ENCODE data around the gene DGKI.

Gene DGKI

GRCh38 chr7:137576481-137576880, 270.3 kb downstream of the DGKI start:
- H3K27ac ChIP-seq (ENCODE audit: low read depth, low read length) = no peak overlapping the region
- H3K4me3 ChIP-seq (ENCODE audit: low read length) = no peak overlapping the region
- H3K4me1 ChIP-seq (ENCODE audit: control insufficient read depth, low read length) = no peaks in the 10 kb centered on the region
- no peaks in the 10 kb centered on the region for H3K9me2 ChIP-seq (replicated peaks; ENCODE audit: control insufficient read depth, low read length)
- H3K9me3 ChIP-seq (ENCODE audit: control insufficient read depth, insufficient read depth, low read length) = no peaks in the 10 kb centered on the region
- no peaks in the 10 kb centered on the region for H3F3A ChIP-seq (ENCODE audit: control insufficient read depth, insufficient read depth)
- H4K20me1 ChIP-seq (ENCODE audit: control insufficient read depth, insufficient read depth, low read depth, low read length) = no peaks in the 10 kb centered on the region
- H3K27me3 ChIP-seq (ENCODE audit: control insufficient read depth, low read length) = no peaks in the 10 kb centered on the region
- no peaks in the 10 kb centered on the region for H3K79me2 ChIP-seq (ENCODE audit: control insufficient read depth, low read length)
- TF ChIP-seq CTCF (IDR thresholded peaks at IDR 0.05; ENCODE audit: low read depth, low read length, poor library complexity, severe bottlenecking) = no peak
- H3K4me2 ChIP-seq (ENCODE audit: low read length) = no peak overlapping the region
- no peaks in the 10 kb centered on the region for H3K36me3 ChIP-seq (ENCODE audit: control insufficient read depth, low read length)

GRCh38 chr7:137574812-137575211, 272.0 kb downstream of the DGKI start:
- H3F3A ChIP-seq (ENCODE audit: control insufficient read depth, insufficient read depth) = no peaks in the 10 kb centered on the region
- H4K20me1 ChIP-seq (ENCODE audit: control insufficient read depth, insufficient read depth, low read depth, low read length) = no peaks in the 10 kb centered on the region
- H3K27me3 ChIP-seq (ENCODE audit: control insufficient read depth, low read length) = no peaks in the 10 kb centered on the region
- no peak overlapping the region for H3K4me2 ChIP-seq (ENCODE audit: low read length)
- no peaks in the 10 kb centered on the region for H3K79me2 ChIP-seq (ENCODE audit: control insufficient read depth, low read length)
- H3K36me3 ChIP-seq (ENCODE audit: control insufficient read depth, low read length) = no peaks in the 10 kb centered on the region
- no peak overlapping the region for H3K4me3 ChIP-seq (ENCODE audit: low read length)
- TF ChIP-seq EZH2phosphoT487 (IDR thresholded peaks at IDR 0.05; ENCODE audit: borderline replicate concordance, low read length) = no peak
- H3K9me2 ChIP-seq (replicated peaks; ENCODE audit: control insufficient read depth, low read length) = no peaks in the 10 kb centered on the region
- no peaks in the 10 kb centered on the region for H3K9me3 ChIP-seq (ENCODE audit: control insufficient read depth, insufficient read depth, low read length)
- H3K27ac ChIP-seq (ENCODE audit: low read depth, low read length) = no peak overlapping the region
- no peaks in the 10 kb centered on the region for H3K4me1 ChIP-seq (ENCODE audit: control insufficient read depth, low read length)

- H3K79me2 ChIP-seq (ENCODE audit: control insufficient read depth, low read length) = no peaks in the 10 kb centered on the region
- H3K4me2 ChIP-seq (ENCODE audit: low read length) = no peak overlapping the region
- no peak overlapping the region for H3K27ac ChIP-seq (ENCODE audit: low read depth, low read length)
- no peaks in the 10 kb centered on the region for H4K20me1 ChIP-seq (ENCODE audit: control insufficient read depth, insufficient read depth, low read depth, low read length)
- no peaks in the 10 kb centered on the region for H3K36me3 ChIP-seq (ENCODE audit: control insufficient read depth, low read length)
- no peaks in the 10 kb centered on the region for H3K9me3 ChIP-seq (ENCODE audit: control insufficient read depth, insufficient read depth, low read length)
- no peaks in the 10 kb centered on the region for H3K9me2 ChIP-seq (replicated peaks; ENCODE audit: control insufficient read depth, low read length)
- H3K4me3 ChIP-seq (ENCODE audit: low read length) = no peak overlapping the region
- no peaks in the 10 kb centered on the region for H3F3A ChIP-seq (ENCODE audit: control insufficient read depth, insufficient read depth)
- H3K4me1 ChIP-seq (ENCODE audit: control insufficient read depth, low read length) = no peaks in the 10 kb centered on the region
- no peaks in the 10 kb centered on the region for H3K27me3 ChIP-seq (ENCODE audit: control insufficient read depth, low read length)
- TF ChIP-seq CTCF (IDR thresholded peaks at IDR 0.05; ENCODE audit: low read depth, low read length, poor library complexity, severe bottlenecking) = no peak
Measured at GRCh38 chr7:137572056-137572784, 274.6 kb downstream of the DGKI start.

- Histone ChIP-seq H3K36me3 (ENCODE audit: control insufficient read depth, low read length) (no peaks in the 10 kb centered on the region), H3K4me1 (ENCODE audit: control insufficient read depth, low read length) (no peaks in the 10 kb centered on the region), H3K4me2 (ENCODE audit: low read length) (no peak overlapping the region), H3K27me3 (ENCODE audit: control insufficient read depth, low read length) (no peaks in the 10 kb centered on the region), H3K9me3 (ENCODE audit: control insufficient read depth, insufficient read depth, low read length) (no peaks in the 10 kb centered on the region), H3K79me2 (ENCODE audit: control insufficient read depth, low read length) (no peaks in the 10 kb centered on the region), H3K9me2 (replicated peaks; ENCODE audit: control insufficient read depth, low read length) (no peaks in the 10 kb centered on the region), H4K20me1 (ENCODE audit: control insufficient read depth, insufficient read depth, low read depth, low read length) (no peaks in the 10 kb centered on the region), H3F3A (ENCODE audit: control insufficient read depth, insufficient read depth) (no peaks in the 10 kb centered on the region), H3K4me3 (ENCODE audit: low read length) (no peak overlapping the region), H3K27ac (ENCODE audit: low read depth, low read length) (no peak overlapping the region)
- TF ChIP-seq EZH2phosphoT487 (IDR thresholded peaks at IDR 0.05; ENCODE audit: borderline replicate concordance, low read length) = no peak
- TF ChIP-seq CTCF (IDR thresholded peaks at IDR 0.05; ENCODE audit: low read depth, low read length, poor library complexity, severe bottlenecking) = no peak
Measured at GRCh38 chr7:137564677-137565076, 282.1 kb downstream of the DGKI start.
